HUES64 (cell line): ENCODE measurements around the gene ATP1A4.

Source experiments
- H3K27ac ChIP-seq: 2 replicates; pipeline ENCODE4 v1.7.0; 2013; ENCODE audit warnings: low read depth, low read length, inconsistent platforms
- H3K27me3 ChIP-seq: 2 replicates; pipeline ENCODE4 v1.6.1; 2013; ENCODE audit warnings: mild to moderate bottlenecking, low read length; ENCODE audit not compliant: insufficient read depth
- H3K36me3 ChIP-seq: 2 replicates; pipeline ENCODE4 v1.6.1; 2013; ENCODE audit warnings: mild to moderate bottlenecking, low read length; ENCODE audit not compliant: insufficient read depth
- H3K4me1 ChIP-seq: 2 replicates; pipeline ENCODE4 v1.6.1; 2013; ENCODE audit warnings: mild to moderate bottlenecking, low read length, moderate library complexity; ENCODE audit not compliant: insufficient read depth
- H3K4me3 ChIP-seq: 2 replicates; pipeline ENCODE4 v1.5.1; 2013; ENCODE audit warnings: mild to moderate bottlenecking, low read length, moderate library complexity
- H3K9ac ChIP-seq: 2 replicates; pipeline ENCODE4 v1.6.1; 2013; ENCODE audit warnings: mild to moderate bottlenecking, low read depth, low read length
- H3K9me3 ChIP-seq: 2 replicates; pipeline ENCODE4 v1.6.1; 2013; ENCODE audit warnings: low read depth, low read length; ENCODE audit not compliant: insufficient read depth
- WGBS: fragments of 150-250, 120-280 bp; methylation state at CpG from one replicate; pipeline ENCODE4 v1.1.7; 2013; ENCODE audit warnings: missing lambda C conversion rate; 5-methylcytosine and 5-hydroxymethylcytosine counted together

The ATP1A4 gene

DNA sequence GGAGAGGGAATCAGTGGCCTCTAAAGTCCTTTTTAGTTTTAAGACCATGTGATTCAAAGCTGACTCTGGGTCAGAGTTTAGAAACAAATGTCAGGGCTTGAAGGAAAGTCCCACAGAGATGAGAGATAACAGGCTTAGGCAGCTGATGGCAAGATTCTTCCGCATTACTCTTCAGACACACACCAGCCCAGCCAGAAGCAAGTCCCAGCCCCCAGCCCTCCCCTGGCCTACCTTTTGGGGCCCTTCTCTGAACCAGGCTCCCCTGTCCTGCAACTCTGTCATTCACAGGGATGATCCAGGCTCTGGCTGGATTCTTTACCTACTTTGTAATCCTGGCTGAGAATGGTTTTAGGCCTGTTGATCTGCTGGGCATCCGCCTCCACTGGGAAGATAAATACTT is 25.8 kb downstream of the ATP1A4 start:
- H3K36me3 ChIP-seq = no peaks in the 10 kb centered on the region
- WGBS = 81% methylated on average over 2 of the region's 2 CpGs
- no peak overlapping the region for H3K9ac ChIP-seq
- no peaks in the 10 kb centered on the region; the same call in 1 of the 2 replicates for H3K27me3 ChIP-seq
- no peak overlapping the region for H3K4me3 ChIP-seq
- H3K9me3 ChIP-seq = no peaks in the 10 kb centered on the region
- H3K4me1 ChIP-seq = peaks cover 18% of the 10 kb centered on the region
- H3K27ac ChIP-seq = no peak overlapping the region

DNA sequence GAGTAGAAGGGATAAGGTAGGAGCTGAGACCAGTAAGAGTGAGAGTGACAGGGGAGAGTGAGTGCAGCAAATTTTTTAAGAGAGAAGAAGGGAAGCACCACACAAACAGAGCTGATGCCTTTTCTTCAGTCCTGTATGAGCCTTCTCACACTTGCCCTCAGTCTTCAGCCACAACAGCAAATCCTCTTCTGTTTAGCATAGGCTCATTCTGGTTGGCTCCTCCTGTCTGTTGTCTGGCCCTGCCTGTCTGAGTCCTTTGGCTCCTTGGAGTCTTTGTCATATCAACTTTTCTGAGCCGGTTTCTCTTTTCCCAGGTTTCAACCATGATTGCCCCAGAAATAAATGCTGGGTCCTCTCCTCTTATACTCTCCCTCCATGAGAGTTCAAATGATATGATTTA is 26.3 kb downstream of the ATP1A4 start:
- H3K27me3 ChIP-seq = no peaks in the 10 kb centered on the region; the same call in 1 of the 2 replicates
- H3K4me1 ChIP-seq = peaks cover 13% of the 10 kb centered on the region
- WGBS = 88% methylated on average over 1 of the region's 1 CpG
- no peak overlapping the region for H3K9ac ChIP-seq
- no peak overlapping the region; the same call in 1 of the 2 replicates for H3K27ac ChIP-seq
- no peaks in the 10 kb centered on the region for H3K9me3 ChIP-seq
- H3K4me3 ChIP-seq = no peak overlapping the region
- H3K36me3 ChIP-seq = no peaks in the 10 kb centered on the region

DNA sequence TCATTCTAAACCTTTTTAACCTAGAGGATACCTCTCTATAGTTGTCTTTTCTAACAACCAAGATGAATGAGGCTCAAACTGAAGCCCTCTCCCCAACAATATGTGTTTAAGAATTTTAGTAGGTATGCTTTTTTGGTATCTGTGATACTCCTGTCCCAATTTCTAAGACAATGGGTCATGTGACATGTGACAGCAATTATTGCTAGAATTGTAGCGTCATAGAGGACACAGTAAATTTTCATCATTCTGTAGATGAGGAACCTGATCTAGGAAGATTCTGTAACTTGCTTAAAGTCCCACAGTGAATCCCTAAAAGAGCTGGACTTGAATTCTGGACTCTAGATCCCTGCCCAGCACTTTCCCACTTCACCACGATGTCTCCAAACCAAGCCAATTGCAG is 27.3 kb downstream of the ATP1A4 start:
- Histone ChIP-seq H3K9ac (no peak overlapping the region), H3K36me3 (no peaks in the 10 kb centered on the region), H3K4me1 (peaks cover 12% of the 10 kb centered on the region), H3K9me3 (no peaks in the 10 kb centered on the region), H3K4me3 (no peak overlapping the region), H3K27me3 (no peaks in the 10 kb centered on the region; the same call in 1 of the 2 replicates), H3K27ac (no peak overlapping the region)
- WGBS = 92% methylated on average over 2 of the region's 2 CpGs

DNA sequence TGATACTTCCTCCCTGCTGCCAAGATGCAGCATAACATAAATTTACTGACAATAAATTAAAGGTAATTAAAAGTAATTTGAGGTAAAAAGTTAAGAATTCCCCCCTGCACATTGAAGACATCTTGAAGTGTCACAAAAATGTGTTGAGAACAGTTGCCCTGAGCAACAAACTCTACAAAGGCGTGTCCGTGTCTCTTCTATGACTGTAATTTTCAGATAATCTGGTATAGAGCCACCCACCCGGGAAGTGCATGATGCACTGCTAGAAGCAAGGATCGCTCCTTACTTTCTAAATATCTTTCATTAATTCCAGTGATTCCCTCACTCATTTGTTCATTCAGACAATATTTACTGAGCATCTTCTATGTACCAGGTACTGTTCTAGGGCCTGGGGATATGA is 27.9 kb downstream of the ATP1A4 start:
- H3K4me1 ChIP-seq = peaks cover 12% of the 10 kb centered on the region
- no peak overlapping the region for H3K4me3 ChIP-seq
- H3K27me3 ChIP-seq = no peaks in the 10 kb centered on the region
- no peak overlapping the region for H3K27ac ChIP-seq
- no peak overlapping the region for H3K9ac ChIP-seq
- H3K9me3 ChIP-seq = no peaks in the 10 kb centered on the region
- 95% methylated on average over 4 of the region's 4 CpGs for WGBS
- H3K36me3 ChIP-seq = no peaks in the 10 kb centered on the region

DNA sequence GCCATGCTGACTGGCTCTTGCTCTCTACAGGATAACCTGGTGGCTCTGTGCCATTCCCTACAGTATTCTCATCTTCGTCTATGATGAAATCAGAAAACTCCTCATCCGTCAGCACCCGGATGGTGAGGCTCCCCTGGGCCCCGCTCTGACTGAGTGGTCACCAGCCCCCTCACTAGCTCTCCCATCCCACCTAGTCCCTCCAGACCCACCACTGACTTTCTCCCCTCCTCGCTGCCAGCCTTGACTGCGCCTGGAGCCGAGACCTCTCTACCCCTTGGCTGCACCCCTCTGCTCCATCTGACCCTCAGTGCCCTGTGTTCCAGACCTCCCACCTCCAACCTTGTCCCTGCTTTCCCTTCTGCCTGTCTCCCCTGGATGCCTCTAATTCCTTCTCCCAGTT is 34.8 kb downstream of the ATP1A4 start:
- no peak overlapping the region for H3K4me3 ChIP-seq
- no peak overlapping the region for H3K9ac ChIP-seq
- no peaks in the 10 kb centered on the region for H3K36me3 ChIP-seq
- WGBS = 96% methylated on average over 7 of the region's 7 CpGs
- peaks cover 5% of the 10 kb centered on the region for H3K4me1 ChIP-seq
- H3K27me3 ChIP-seq = no peaks in the 10 kb centered on the region
- H3K27ac ChIP-seq = no peak overlapping the region
- H3K9me3 ChIP-seq = no peaks in the 10 kb centered on the region

DNA sequence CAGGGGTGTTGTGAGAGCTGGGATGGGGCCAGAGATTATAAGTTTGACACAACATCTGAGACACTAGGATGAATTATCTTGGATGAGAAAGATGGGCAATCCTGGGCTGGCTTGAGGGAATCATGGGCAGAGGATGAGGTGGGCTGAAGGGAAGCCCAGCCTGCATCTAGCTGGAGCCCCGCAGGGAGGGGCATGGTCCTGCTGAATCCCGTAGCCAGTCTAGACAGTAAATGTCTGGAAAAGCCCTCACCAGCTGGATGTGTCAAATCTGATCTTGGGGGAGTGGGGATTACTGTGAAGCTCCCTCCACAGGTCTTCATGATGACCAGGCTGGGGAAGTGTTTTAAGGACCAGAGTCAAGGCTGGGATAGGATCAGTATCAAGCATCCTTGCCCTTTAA is 35.3 kb downstream of the ATP1A4 start:
- Histone ChIP-seq H3K36me3 (no peaks in the 10 kb centered on the region), H3K4me3 (no peak overlapping the region), H3K27me3 (no peaks in the 10 kb centered on the region), H3K9me3 (no peaks in the 10 kb centered on the region), H3K4me1 (peaks cover 5% of the 10 kb centered on the region), H3K27ac (no peak overlapping the region), H3K9ac (no peak overlapping the region)
- 84% methylated on average over 2 of the region's 2 CpGs for WGBS

DNA sequence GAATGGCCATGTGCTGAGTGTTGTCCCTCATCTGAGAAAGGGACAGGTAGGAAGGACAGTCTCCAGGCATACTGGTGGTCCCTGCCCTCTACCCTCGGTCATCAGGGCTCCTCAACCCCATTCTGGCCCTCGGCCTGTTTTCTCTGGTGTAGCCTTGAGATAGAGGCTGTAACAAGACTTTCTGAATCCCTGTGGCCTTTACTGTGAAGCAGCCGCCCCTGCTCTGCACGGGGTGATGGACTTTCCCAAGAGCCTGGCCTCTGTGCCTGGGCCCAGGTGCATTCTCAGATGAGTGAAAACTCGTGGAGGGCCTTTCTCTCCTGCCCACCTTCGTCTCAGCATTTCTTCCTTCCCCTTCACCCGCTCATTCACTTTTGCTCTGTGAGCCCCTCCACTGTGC is 36.0 kb downstream of the ATP1A4 start:
- H3K36me3 ChIP-seq = no peaks in the 10 kb centered on the region
- peaks cover 6% of the 10 kb centered on the region for H3K4me1 ChIP-seq
- H3K4me3 ChIP-seq = no peak overlapping the region
- no peaks in the 10 kb centered on the region for H3K27me3 ChIP-seq
- H3K9me3 ChIP-seq = no peaks in the 10 kb centered on the region
- WGBS = 93% methylated on average over 7 of the region's 7 CpGs
- no peak overlapping the region for H3K9ac ChIP-seq
- no peak overlapping the region for H3K27ac ChIP-seq

DNA sequence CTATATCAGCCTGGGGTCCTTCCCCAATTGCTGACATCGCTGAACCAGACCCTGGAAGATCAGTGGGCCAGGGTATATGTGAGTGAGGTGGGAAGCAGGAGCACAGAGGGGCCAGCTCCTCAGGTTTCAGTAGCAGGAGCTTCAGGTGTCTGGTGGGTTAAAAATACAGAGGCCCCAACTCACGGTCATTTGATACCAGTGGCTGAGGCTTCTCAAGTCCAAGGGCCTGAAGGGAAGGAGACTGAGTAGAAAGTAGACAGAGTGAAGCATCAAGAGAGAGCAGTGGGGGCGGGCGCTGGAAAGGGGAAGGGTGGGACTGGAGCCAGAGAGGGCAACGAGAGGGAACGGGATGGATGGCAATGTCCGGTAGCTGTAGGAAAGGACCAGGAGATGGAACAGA is 36.9 kb downstream of the ATP1A4 start:
- Histone ChIP-seq H3K9me3 (no peaks in the 10 kb centered on the region), H3K27me3 (no peaks in the 10 kb centered on the region), H3K4me1 (peaks cover 14% of the 10 kb centered on the region), H3K27ac (no peak overlapping the region), H3K4me3 (no peak overlapping the region), H3K36me3 (no peaks in the 10 kb centered on the region), H3K9ac (no peak overlapping the region)
- WGBS = 91% methylated on average over 7 of the region's 7 CpGs

DNA sequence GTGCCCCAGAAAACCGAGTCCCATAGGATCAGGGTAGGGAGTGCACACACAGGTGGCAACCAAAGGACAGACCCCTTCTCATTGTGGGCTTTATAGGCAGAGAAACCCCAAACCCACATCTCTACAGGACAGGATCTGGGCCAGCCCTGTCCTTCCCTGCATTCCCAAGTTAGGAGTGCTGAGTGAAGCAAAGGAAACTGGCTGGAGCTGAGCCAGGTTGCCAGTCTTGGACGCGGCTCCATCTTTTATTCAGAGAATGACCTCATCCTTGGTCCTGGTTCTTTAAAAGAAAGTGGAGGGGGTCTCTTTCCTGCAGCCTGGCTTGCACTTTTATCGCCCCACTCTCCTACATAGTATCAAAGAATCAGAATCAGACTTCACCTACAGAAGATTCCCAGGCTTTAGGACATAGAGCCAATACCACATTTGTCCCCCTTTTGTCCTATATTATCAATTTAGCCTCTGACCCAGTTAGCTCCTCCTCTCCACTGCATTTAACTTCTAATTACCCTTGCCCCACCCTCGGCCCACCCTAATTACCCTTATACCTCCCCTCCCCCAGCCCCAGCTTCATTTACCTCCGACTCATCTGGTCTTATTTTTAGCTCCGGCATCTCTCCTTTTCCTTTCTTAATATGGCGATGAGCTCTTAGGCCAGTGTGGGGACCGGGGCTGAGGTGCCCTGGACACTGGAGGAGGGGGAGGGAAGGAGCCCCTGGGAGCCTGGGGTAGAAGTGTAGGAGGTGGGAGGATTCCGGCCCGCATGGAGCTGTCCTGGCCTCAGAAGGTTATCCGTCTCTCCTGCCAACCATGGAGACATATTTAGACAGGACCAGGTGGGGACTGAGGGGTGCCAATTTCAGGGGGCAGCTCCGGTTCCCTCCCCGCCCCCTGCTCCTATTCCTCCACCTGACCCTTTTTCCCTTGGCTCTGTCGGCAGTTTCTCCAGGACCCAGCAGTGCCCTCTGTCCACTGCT is 38.5 kb downstream of the ATP1A4 start, which contains the start of gene CASQ1:
Gene CASQ1 (plus strand): TSS at position 927 of the 977 bp plus-strand sequence. CDS start 177 bp downstream, outside the sequence.
- WGBS = 80% methylated on average over 15 of the region's 15 CpGs
- H3K4me3 ChIP-seq = no peak within 1 kb of the TSS
- no peak within 1 kb of the TSS for H3K9ac ChIP-seq
- no peaks in the 10 kb centered on the region for H3K27me3 ChIP-seq
- H3K9me3 ChIP-seq = no peaks in the 10 kb centered on the region
- no peak within 1 kb of the TSS for H3K27ac ChIP-seq
- peaks cover 18% of the 10 kb centered on the region for H3K4me1 ChIP-seq
- no peaks in the 10 kb centered on the region for H3K36me3 ChIP-seq

DNA sequence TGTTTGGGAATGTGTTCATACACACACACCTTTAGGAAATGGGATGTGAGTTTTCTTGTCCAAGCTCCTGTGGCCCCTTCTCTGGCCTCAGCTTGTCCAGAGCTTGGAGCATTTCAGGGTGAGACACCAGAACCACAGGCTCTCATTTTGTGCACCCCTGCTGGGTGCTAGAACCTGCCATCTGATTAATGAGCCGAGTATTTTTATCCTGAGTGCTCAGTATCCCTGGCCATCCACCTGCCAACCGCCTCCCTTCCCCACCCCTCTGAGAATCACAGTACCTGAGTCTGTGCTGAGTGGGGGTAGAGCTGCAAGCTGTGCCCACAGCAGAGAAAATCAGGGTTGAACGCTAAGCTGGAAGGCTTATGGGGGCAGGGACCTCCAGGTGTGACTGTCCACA is 40.4 kb downstream of the ATP1A4 start:
- Histone ChIP-seq H3K9me3 (no peaks in the 10 kb centered on the region), H3K36me3 (no peaks in the 10 kb centered on the region), H3K9ac (no peak overlapping the region), H3K4me1 (peaks cover 18% of the 10 kb centered on the region), H3K27me3 (no peaks in the 10 kb centered on the region), H3K4me3 (no peak overlapping the region), H3K27ac (no peak overlapping the region)
- WGBS = 92% methylated on average over 3 of the region's 3 CpGs

DNA sequence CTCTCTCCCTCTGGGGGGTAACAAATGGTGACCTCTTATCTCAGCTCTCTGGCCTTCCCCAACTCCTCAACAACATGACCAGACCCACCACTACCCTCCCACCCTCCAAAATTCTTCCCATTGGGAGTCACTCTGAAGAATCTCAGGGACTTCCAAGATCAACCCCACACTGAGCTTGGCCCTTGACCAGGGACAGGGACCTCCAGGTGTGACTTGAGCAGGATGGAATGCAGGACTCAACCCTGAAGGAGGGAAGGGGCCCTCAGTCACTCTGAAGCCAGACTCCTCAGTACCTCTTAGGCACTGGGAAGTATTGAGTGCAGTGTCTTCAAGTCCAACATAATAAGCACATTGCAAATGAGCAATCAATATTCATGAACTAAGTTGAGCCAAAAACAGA is 40.8 kb downstream of the ATP1A4 start:
- Histone ChIP-seq H3K4me1 (peaks cover 18% of the 10 kb centered on the region), H3K4me3 (no peak overlapping the region), H3K36me3 (no peaks in the 10 kb centered on the region), H3K27me3 (no peaks in the 10 kb centered on the region), H3K9ac (no peak overlapping the region), H3K27ac (no peak overlapping the region), H3K9me3 (no peaks in the 10 kb centered on the region)
